HG03103 (cell line): ENCODE results near the gene MYO5C.

Experiments
- ATAC-seq: cut with Tn5 transposase; IDR thresholded peaks from one replicate; pipeline ENCODE4 v1.9.1; 2021; ENCODE audit warnings: low read depth; ENCODE audit not compliant: unreplicated experiment

Gene MYO5C

GRCh38 chr15:52153900-52154895, 141.4 kb downstream of the MYO5C start:
- ATAC-seq, result no peak

GRCh38 chr15:52151353-52151752, 144.3 kb downstream of the MYO5C start:
- no peak for ATAC-seq

- ATAC-seq, result no peak
Observed at GRCh38 chr15:52150871-52151270, 144.7 kb downstream of the MYO5C start.

- ATAC-seq, result no peak
Observed at GRCh38 chr15:52150043-52150825, 145.4 kb downstream of the MYO5C start.

- no peak for ATAC-seq
Observed at GRCh38 chr15:52148403-52148802, 147.2 kb downstream of the MYO5C start.

- no peak for ATAC-seq
Observed at GRCh38 chr15:52146776-52147175, 148.8 kb downstream of the MYO5C start.

GRCh38 chr15:52146261-52146660, 149.3 kb downstream of the MYO5C start:
- ATAC-seq, result no peak

- no peak for ATAC-seq
Observed at GRCh38 chr15:52144656-52145178, 150.9 kb downstream of the MYO5C start.

- ATAC-seq, result no peak
Observed at GRCh38 chr15:52143873-52144272, 151.7 kb downstream of the MYO5C start.
